Fibroblast of pulmonary artery (primary cell): ENCODE results near the gene ARL11.
A peak's percentile ranks its signal among the peaks of the same experiment; 100 is the strongest.

Experiments used
- DNase-seq: peaks from one replicate; pipeline ENCODE4 v3.0.0-alpha.2; 2010; ENCODE audit warnings: low read depth
- H3K4me3 ChIP-seq: replicated peaks from 2 replicates; pipeline ENCODE4 v1.5.1; 2011; ENCODE audit warnings: low read depth, mild to moderate bottlenecking, control low read depth, low read length, moderate library complexity
- TF ChIP-seq, protein P1 (sequence below): IDR thresholded peaks from 2 replicates; pipeline ENCODE4 v1.5.1; 2011; ENCODE audit warnings: mild to moderate bottlenecking, control low read depth, low read length, inconsistent platforms; ENCODE audit errors: missing control alignments

The ARL11 gene

GRCh38 chr13:49678191-49678914, 50.0 kb downstream of the ARL11 start:
- TF ChIP-seq, protein P1, sequence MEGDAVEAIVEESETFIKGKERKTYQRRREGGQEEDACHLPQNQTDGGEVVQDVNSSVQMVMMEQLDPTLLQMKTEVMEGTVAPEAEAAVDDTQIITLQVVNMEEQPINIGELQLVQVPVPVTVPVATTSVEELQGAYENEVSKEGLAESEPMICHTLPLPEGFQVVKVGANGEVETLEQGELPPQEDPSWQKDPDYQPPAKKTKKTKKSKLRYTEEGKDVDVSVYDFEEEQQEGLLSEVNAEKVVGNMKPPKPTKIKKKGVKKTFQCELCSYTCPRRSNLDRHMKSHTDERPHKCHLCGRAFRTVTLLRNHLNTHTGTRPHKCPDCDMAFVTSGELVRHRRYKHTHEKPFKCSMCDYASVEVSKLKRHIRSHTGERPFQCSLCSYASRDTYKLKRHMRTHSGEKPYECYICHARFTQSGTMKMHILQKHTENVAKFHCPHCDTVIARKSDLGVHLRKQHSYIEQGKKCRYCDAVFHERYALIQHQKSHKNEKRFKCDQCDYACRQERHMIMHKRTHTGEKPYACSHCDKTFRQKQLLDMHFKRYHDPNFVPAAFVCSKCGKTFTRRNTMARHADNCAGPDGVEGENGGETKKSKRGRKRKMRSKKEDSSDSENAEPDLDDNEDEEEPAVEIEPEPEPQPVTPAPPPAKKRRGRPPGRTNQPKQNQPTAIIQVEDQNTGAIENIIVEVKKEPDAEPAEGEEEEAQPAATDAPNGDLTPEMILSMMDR, result no peak
- H3K4me3 ChIP-seq, result no peak overlapping the region
- no peak for DNase-seq

DNA sequence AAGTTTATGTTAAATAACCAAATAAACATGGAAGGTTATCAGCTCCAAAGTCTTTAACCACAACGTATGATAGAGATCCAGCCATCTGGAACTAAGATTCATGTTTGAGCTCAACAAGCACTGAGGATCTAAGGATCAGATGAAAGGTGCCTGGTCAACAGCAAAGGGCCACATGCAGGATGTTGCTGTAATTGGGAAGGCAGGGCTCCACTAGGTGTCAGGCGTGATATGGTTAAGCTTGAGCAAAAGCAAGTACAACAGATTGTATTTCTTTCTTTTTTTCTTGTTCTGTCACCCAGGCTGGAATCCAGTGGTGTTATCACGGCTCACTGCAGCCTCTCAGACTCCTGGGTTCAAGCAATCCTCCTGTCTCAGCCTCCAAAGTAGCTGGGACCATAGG, 50.9 kb downstream of the ARL11 start:
- TF ChIP-seq, protein P1, result peak; percentile 17
- H3K4me3 ChIP-seq, result no peak overlapping the region
- DNase-seq, result peak; percentile 20

DNA sequence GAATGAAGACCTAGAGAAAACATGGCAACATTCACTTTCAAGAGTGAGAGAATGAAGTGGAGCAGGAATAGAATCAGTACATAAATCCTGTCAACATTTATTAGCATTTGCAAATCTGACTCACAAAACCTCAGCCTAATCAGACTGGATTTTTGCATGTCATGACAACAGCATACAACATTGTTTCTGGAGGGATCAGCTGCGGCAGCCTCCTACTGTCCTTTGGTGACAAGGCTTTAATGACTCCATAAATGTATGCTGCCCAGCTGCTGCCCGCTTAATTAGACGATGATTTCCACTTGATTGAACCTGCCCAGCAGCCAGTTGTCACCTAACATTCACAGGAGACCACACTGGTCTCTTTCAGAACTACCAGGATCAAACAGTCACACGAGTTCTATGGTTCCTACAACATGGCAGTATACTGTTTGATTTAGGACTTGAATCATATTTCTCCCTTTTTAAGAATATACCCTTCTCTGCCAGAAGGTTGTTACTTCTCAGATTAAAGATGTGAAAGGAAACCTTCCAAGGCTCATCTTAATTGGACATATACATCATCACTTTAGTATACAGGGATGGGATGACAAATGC, 53.6 kb downstream of the ARL11 start:
- no peak overlapping the region for H3K4me3 ChIP-seq
- TF ChIP-seq, protein P1, result no peak
- peak; percentile 16 for DNase-seq
